ENCODE measurements around the gene EPS8L2. TPM values are rescaled to one million over a fixed set of nuclear protein-coding genes. Genes with fewer than 3 reads are reported as not detected.

The EPS8L2 gene
- total and polyA plus RNA-seq, 2 of the 4 experiments (the other 2 are of a cell fraction), result 17.2 to 39.4 TPM

- H2BK15ac ChIP-seq (ENCODE audit: low read depth, low read length), result no peak overlapping the region
- H3K4me3 ChIP-seq (ENCODE audit: insufficient read depth, low read depth, low read length), result no peak overlapping the region
- WGBS, 2 experiments (ENCODE audit: extremely low coverage in 2 of 2, insufficient read length in 1 of 2), result 80% methylated on average over 6 of the region's 18 CpGs; no CpG with 5 or more reads in 1 of the 2 experiments
- H3K14ac ChIP-seq (replicated peaks; ENCODE audit: low read depth, low read length), result no peak overlapping the region
- peaks cover 3% of the 10 kb centered on the region; the same call in 1 of the 2 replicates for H3K9me1 ChIP-seq (ENCODE audit: insufficient read depth, low read length)
- no peaks in the 10 kb centered on the region for H3K9me3 ChIP-seq (ENCODE audit: control insufficient read depth, insufficient read depth, low read length)
- H2AK9ac ChIP-seq (replicated peaks; ENCODE audit: low read depth, low read length, poor library complexity), result peak overlapping the region; percentile 71
- no peak overlapping the region for H3K23ac ChIP-seq (ENCODE audit: low read depth, low read length)
- no peaks in the 10 kb centered on the region for H3K27me3 ChIP-seq (ENCODE audit: control insufficient read depth, insufficient read depth, low read length)
- no peak overlapping the region for H3K18ac ChIP-seq (ENCODE audit: low read depth, low read length)
- no TSS peak for BruUV-seq (replicated peaks)
- no peak overlapping the region for H3K27ac ChIP-seq (ENCODE audit: insufficient read depth, low read length)
- peaks cover 59% of the 10 kb centered on the region for H3K36me3 ChIP-seq (ENCODE audit: control insufficient read depth, insufficient read depth, low read length)
- no peak overlapping the region for H2AK5ac ChIP-seq (ENCODE audit: low read depth, low read length)
- no peak overlapping the region for H2BK20ac ChIP-seq (ENCODE audit: low read depth, low read length)
- intact Hi-C loops (cut with micrococcal nuclease) (no loop called here), dilution Hi-C loops (cut with HindIII; ENCODE audit: low sequenced_read_pairs, unreplicated experiment) (no loop called here), in situ Hi-C loops (cut with MboI; ENCODE audit: low sequenced_read_pairs) (no loop called here)
- no peak overlapping the region for H2BK5ac ChIP-seq (ENCODE audit: low read depth, low read length, poor library complexity, severe bottlenecking)
- H3K79me1 ChIP-seq (ENCODE audit: low read depth in 1 of 2, low read length in 2 of 2), result peaks cover 8 to 48% of the 10 kb centered on the region in 2 experiments; a peak in 3 of 4 replicates
- TF ChIP-seq CTCF (conservative IDR thresholded peaks at IDR 0.05; ENCODE audit: low read depth, low read length), result no peak
- TF ChIP-seq MAZ (IDR thresholded peaks at IDR 0.05; ENCODE audit: borderline replicate concordance, low read depth, low read length), result no peak
- TF ChIP-seq RCOR1 (IDR thresholded peaks at IDR 0.05; ENCODE audit: insufficient replicate concordance, low read length), result no peak
- TF ChIP-seq FOS (IDR thresholded peaks at IDR 0.05; ENCODE audit: low read depth, low read length), result no peak
- TF ChIP-seq CEBPB (IDR thresholded peaks at IDR 0.05; ENCODE audit: low read depth, low read length), result no peak
- no peak for TF ChIP-seq CHD1 (IDR thresholded peaks at IDR 0.05; ENCODE audit: low read depth, low read length)
- TF ChIP-seq BHLHE40 (IDR thresholded peaks at IDR 0.05; ENCODE audit: low read depth, low read length), result no peak
- TF ChIP-seq RAD21 (IDR thresholded peaks at IDR 0.05; ENCODE audit: low read length), result no peak
- TF ChIP-seq MXI1 (IDR thresholded peaks at IDR 0.05; ENCODE audit: borderline replicate concordance, low read depth, low read length), result no peak
- no peak for TF ChIP-seq RFX5 (IDR thresholded peaks at IDR 0.05; ENCODE audit: low read depth, low read length)
- no peak for TF ChIP-seq SMC3 (IDR thresholded peaks at IDR 0.05; ENCODE audit: low read depth, low read length)
- TF ChIP-seq ELK1 (IDR thresholded peaks at IDR 0.05; ENCODE audit: borderline replicate concordance, low read depth, low read length), result no peak
- no peak for TF ChIP-seq MAFK (IDR thresholded peaks at IDR 0.05; ENCODE audit: low read depth, low read length)
- TF ChIP-seq USF2 (IDR thresholded peaks at IDR 0.05; ENCODE audit: low read depth, low read length), result no peak
- no peak for TF ChIP-seq NFE2L2 (IDR thresholded peaks at IDR 0.05; ENCODE audit: low read depth, low read length)
- TF ChIP-seq POLR2A (IDR thresholded peaks at IDR 0.05; ENCODE audit: low read depth, low read length), result no peak
- no peak overlapping the region for H2AFZ ChIP-seq (replicated peaks; ENCODE audit: low read length, poor library complexity)
- no peak overlapping the region for H3K9ac ChIP-seq (ENCODE audit: low read depth, low read length)
- ATAC-seq (ENCODE audit: low read depth) (no peak), DNase-seq (no peak)
- H3K4me2 ChIP-seq (ENCODE audit: low read depth, low read length), result no peak overlapping the region
- H3K56ac ChIP-seq (ENCODE audit: extremely low read depth, insufficient read depth, low read length), result no peak overlapping the region
- H4K5ac ChIP-seq (ENCODE audit: low read depth, low read length), result no peak overlapping the region
- POLR2A ChIA-PET (ENCODE audit: unreplicated experiment), result no interaction called here
- no peak overlapping the region for H3K4ac ChIP-seq (ENCODE audit: low read depth, low read length)
- H2BK120ac ChIP-seq (ENCODE audit: low read depth, low read length), result no peak overlapping the region
- CTCF ChIA-PET, result no interaction called here
- H4K8ac ChIP-seq (ENCODE audit: low read depth in 2 of 2, low read length in 2 of 2), result no peak overlapping the region
- H4K20me1 ChIP-seq (ENCODE audit: insufficient read depth, low read length), result peaks cover 43% of the 10 kb centered on the region
- H3K4me1 ChIP-seq (ENCODE audit: control insufficient read depth, insufficient read depth, low read length), result peaks cover 5% of the 10 kb centered on the region
- H4K91ac ChIP-seq (ENCODE audit: insufficient read depth, low read depth, low read length), result no peak overlapping the region
Observed at GRCh38 chr11:764322-765024, 58.4 kb downstream of the EPS8L2 start.
